Thoracic aorta (tissue), 2 donors: ENCODE data around the gene TMEM134. TPM values are rescaled to one million over a fixed set of nuclear protein-coding genes. Genes with fewer than 3 reads are reported as not detected.
"Not testable (repeated sequence)": the region's sequence is repeated elsewhere in the genome, so short reads cannot be mapped to it uniquely, and the experiment has no call there.

Experiments used
- ATAC-seq: fragments of 150-250 bp; one replicate; pipeline ENCODE4 v1.8.0; 2017; ENCODE audit warnings: low read depth; ENCODE audit not compliant: insufficient number of reproducible peaks, low FRiP score
- DNase-seq: peaks from one replicate; pipeline ENCODE4 v3.0.0-alpha.2; 2020; ENCODE audit warnings: low spot score
- H3K27ac ChIP-seq, 2 donors: fragments of 200-600 bp; sonication (generic); 1 replicate in 1 of 2; 2 replicates in 1 of 2; pipeline ENCODE4 v1.5.1; 2016; ENCODE audit warnings: mild to moderate bottlenecking in 2 of 2, moderate library complexity in 2 of 2
- H3K27me3 ChIP-seq: fragments of 200-600 bp; sonication (generic); replicated peaks from 2 replicates; pipeline ENCODE4 v1.6.0; 2016; ENCODE audit warnings: mild to moderate bottlenecking; ENCODE audit not compliant: insufficient read depth
- H3K36me3 ChIP-seq: fragments of 200-600 bp; sonication (generic); one replicate; pipeline ENCODE4 v1.5.1; 2016
- H3K4me1 ChIP-seq, 2 donors: fragments of 200-600 bp; sonication (generic); 1 replicate in 1 of 2; 2 replicates in 1 of 2; pipeline versions ENCODE4 v1.5.1 to v1.6.0; 2016; ENCODE audit warnings: low read depth in 2 of 2, mild to moderate bottlenecking in 1 of 2; ENCODE audit not compliant: control insufficient read depth in 1 of 2
- H3K4me3 ChIP-seq: fragments of 200-600 bp; sonication (generic); 2 replicates; pipeline ENCODE4 v1.5.1; 2016; ENCODE audit warnings: mild to moderate bottlenecking
- H3K9me3 ChIP-seq: fragments of 200-600 bp; sonication (generic); 2 replicates; pipeline ENCODE4 v1.5.1; 2016
- total RNA-seq, 2 donors: library from RNA; depleted of rRNA; stranded (reverse); fragments of >200 nt; gene quantifications; one replicate each; pipeline versions ENCODE4 v1.1.0 to v1.2.3, GENCODE V29; 2016
- TF ChIP-seq, protein P1 (sequence below): fragments of 200-600 bp; sonication (generic); IDR thresholded peaks from one replicate; pipeline ENCODE4 v1.5.1; 2019; ENCODE audit warnings: antibody characterized with exemption

Gene TMEM134
- total RNA-seq, 2 donors from 2014 or later = 66.7 to 67.7 TPM

GRCh38 chr11:67490727-67491065 is 21.6 kb upstream of the TMEM134 start:
- no peak overlapping the region for H3K4me3 ChIP-seq
- H3K9me3 ChIP-seq = no peaks in the 10 kb centered on the region
- DNase-seq = no peak
- H3K4me1 ChIP-seq = no peaks in the 10 kb centered on the region
- H3K27me3 ChIP-seq = no peaks in the 10 kb centered on the region
- ATAC-seq = no peak
- TF ChIP-seq, protein P1, sequence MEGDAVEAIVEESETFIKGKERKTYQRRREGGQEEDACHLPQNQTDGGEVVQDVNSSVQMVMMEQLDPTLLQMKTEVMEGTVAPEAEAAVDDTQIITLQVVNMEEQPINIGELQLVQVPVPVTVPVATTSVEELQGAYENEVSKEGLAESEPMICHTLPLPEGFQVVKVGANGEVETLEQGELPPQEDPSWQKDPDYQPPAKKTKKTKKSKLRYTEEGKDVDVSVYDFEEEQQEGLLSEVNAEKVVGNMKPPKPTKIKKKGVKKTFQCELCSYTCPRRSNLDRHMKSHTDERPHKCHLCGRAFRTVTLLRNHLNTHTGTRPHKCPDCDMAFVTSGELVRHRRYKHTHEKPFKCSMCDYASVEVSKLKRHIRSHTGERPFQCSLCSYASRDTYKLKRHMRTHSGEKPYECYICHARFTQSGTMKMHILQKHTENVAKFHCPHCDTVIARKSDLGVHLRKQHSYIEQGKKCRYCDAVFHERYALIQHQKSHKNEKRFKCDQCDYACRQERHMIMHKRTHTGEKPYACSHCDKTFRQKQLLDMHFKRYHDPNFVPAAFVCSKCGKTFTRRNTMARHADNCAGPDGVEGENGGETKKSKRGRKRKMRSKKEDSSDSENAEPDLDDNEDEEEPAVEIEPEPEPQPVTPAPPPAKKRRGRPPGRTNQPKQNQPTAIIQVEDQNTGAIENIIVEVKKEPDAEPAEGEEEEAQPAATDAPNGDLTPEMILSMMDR = no peak
- no peak overlapping the region for H3K27ac ChIP-seq
- peaks cover 44% of the 10 kb centered on the region for H3K36me3 ChIP-seq

- Histone ChIP-seq H3K4me3 (no peak overlapping the region), H3K27ac (no peak overlapping the region), H3K36me3 (peaks cover 40% of the 10 kb centered on the region), H3K4me1 (peaks cover 2 to 3% of the 10 kb centered on the region in 2 donors), H3K27me3 (no peaks in the 10 kb centered on the region), H3K9me3 (no peaks in the 10 kb centered on the region)
- ATAC-seq (no peak), DNase-seq (no peak)
- TF ChIP-seq, protein P1 = no peak
These were observed 21.1 kb upstream of the TMEM134 start for GRCh38 chr11:67489885-67490726.

- Histone ChIP-seq H3K4me3 (no peak overlapping the region), H3K4me1 (peaks cover 7 to 10% of the 10 kb centered on the region in 2 donors), H3K9me3 (no peaks in the 10 kb centered on the region), H3K27ac (no peak overlapping the region), H3K36me3 (peaks cover 40% of the 10 kb centered on the region), H3K27me3 (no peaks in the 10 kb centered on the region)
- TF ChIP-seq, protein P1 = no peak
- no peak for DNase-seq
- no peak for ATAC-seq
These were observed 20.3 kb upstream of the TMEM134 start for GRCh38 chr11:67489203-67489884.

- TF ChIP-seq, protein P1 = no peak
- no peak for ATAC-seq
- H3K27ac ChIP-seq = no peak overlapping the region
- H3K4me3 ChIP-seq = no peak overlapping the region
- no peaks in the 10 kb centered on the region for H3K9me3 ChIP-seq
- H3K27me3 ChIP-seq = no peaks in the 10 kb centered on the region
- DNase-seq = no peak
- H3K36me3 ChIP-seq = peaks cover 19% of the 10 kb centered on the region
- peaks cover 18 to 27% of the 10 kb centered on the region in 2 donors for H3K4me1 ChIP-seq
These were observed 17.6 kb upstream of the TMEM134 start for GRCh38 chr11:67486481-67487195.

- Histone ChIP-seq H3K36me3 (peaks cover 13% of the 10 kb centered on the region), H3K4me1 (peaks cover 18 to 27% of the 10 kb centered on the region in 2 donors)
- not testable (repeated sequence) for H3K4me3 ChIP-seq, DNase-seq, H3K27ac ChIP-seq, H3K9me3 ChIP-seq, ATAC-seq, H3K27me3 ChIP-seq
These were observed 16.9 kb upstream of the TMEM134 start for GRCh38 chr11:67485873-67486361.
